HL-60 (cell line): ENCODE results near the gene CFAP251.

Source experiments
- GABPA ChIP-seq: IDR thresholded peaks from 2 replicates; pipeline ENCODE4 v1.6.1; 2012; ENCODE audit warnings: low read depth
- POLR2AphosphoS5 ChIP-seq: IDR thresholded peaks from 2 replicates; pipeline ENCODE4 v1.6.1; 2012; ENCODE audit warnings: low read depth
- SPI1 ChIP-seq: IDR thresholded peaks from 2 replicates; pipeline ENCODE4 v1.6.1; 2012; ENCODE audit warnings: low read depth, mild to moderate bottlenecking, borderline replicate concordance
- TF ChIP-seq, protein P1 (sequence below): IDR thresholded peaks from one replicate; pipeline ENCODE4 v1.5.1; 2011; ENCODE audit warnings: low read length, control low read depth, inconsistent platforms; ENCODE audit not compliant: insufficient read depth
- TF ChIP-seq, protein P2 (sequence below): IDR thresholded peaks from 2 replicates; pipeline ENCODE4 v1.6.1; 2012; ENCODE audit warnings: low read depth; ENCODE audit not compliant: insufficient replicate concordance

DNA sequence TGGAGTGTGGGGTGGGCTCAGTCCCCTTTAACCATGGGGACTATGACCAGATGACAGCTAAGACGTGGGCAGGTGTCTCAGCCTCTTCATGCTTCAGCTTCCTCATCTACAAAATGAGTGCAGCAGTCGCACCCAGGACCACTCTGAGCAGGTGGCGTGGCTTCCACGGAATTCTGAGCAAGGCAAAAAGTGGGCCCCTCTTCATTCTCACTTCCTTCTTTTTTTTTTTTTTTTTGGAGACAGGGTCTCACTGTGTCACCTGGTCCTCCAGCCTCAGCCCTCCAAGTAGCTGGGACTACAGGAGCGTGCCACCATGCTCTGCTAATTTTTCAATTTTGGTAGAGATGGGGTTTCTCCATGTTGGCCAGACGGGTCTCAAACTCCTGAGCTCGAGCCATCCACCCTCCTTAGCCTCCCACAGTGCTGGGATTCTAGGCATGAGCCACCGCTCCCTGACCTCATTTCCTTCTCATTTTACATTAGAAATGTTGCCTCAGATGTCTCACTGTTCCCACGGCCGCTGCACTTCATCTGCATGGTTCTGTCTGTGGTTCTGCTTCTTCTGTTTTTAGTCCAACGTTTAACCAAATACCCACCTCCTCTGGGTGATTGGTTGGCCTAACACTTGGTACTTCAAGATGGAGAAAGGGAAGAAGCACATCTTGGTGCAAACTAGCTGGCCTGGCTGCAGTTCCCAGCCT lies 61.9 kb downstream of the CFAP251 start:
- TF ChIP-seq, protein P1, sequence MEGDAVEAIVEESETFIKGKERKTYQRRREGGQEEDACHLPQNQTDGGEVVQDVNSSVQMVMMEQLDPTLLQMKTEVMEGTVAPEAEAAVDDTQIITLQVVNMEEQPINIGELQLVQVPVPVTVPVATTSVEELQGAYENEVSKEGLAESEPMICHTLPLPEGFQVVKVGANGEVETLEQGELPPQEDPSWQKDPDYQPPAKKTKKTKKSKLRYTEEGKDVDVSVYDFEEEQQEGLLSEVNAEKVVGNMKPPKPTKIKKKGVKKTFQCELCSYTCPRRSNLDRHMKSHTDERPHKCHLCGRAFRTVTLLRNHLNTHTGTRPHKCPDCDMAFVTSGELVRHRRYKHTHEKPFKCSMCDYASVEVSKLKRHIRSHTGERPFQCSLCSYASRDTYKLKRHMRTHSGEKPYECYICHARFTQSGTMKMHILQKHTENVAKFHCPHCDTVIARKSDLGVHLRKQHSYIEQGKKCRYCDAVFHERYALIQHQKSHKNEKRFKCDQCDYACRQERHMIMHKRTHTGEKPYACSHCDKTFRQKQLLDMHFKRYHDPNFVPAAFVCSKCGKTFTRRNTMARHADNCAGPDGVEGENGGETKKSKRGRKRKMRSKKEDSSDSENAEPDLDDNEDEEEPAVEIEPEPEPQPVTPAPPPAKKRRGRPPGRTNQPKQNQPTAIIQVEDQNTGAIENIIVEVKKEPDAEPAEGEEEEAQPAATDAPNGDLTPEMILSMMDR: no peak
- TF ChIP-seq GABPA (no peak), POLR2AphosphoS5 (no peak), SPI1 (peak; percentile 9; the same call in 1 of the 2 replicates)
- TF ChIP-seq, protein P2, sequence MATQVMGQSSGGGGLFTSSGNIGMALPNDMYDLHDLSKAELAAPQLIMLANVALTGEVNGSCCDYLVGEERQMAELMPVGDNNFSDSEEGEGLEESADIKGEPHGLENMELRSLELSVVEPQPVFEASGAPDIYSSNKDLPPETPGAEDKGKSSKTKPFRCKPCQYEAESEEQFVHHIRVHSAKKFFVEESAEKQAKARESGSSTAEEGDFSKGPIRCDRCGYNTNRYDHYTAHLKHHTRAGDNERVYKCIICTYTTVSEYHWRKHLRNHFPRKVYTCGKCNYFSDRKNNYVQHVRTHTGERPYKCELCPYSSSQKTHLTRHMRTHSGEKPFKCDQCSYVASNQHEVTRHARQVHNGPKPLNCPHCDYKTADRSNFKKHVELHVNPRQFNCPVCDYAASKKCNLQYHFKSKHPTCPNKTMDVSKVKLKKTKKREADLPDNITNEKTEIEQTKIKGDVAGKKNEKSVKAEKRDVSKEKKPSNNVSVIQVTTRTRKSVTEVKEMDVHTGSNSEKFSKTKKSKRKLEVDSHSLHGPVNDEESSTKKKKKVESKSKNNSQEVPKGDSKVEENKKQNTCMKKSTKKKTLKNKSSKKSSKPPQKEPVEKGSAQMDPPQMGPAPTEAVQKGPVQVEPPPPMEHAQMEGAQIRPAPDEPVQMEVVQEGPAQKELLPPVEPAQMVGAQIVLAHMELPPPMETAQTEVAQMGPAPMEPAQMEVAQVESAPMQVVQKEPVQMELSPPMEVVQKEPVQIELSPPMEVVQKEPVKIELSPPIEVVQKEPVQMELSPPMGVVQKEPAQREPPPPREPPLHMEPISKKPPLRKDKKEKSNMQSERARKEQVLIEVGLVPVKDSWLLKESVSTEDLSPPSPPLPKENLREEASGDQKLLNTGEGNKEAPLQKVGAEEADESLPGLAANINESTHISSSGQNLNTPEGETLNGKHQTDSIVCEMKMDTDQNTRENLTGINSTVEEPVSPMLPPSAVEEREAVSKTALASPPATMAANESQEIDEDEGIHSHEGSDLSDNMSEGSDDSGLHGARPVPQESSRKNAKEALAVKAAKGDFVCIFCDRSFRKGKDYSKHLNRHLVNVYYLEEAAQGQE: no peak
